ENCODE results near the gene CA10. TPM values are rescaled to one million over a fixed set of nuclear protein-coding genes. Genes with fewer than 3 reads are reported as not detected.

CA10 gene
- total and polyA plus RNA-seq, 2 donors (not counting 1 experiment from before 2014, with no cell fraction given) = not detected

GRCh38 chr17:52106072-52106471, 52.4 kb downstream of the CA10 start:
- ChIA-PET POLR2A (no interaction called here), CTCF (interaction anchor here (0.6 to 1.3 kb wide), 2 partner anchors 497 to 807 kb away, joined by 3 read pairs; no protein-coding TSS in a partner anchor)
- WGBS (ENCODE audit: insufficient coverage) = 83% methylated on average over 7 of the region's 8 CpGs
- H3K4me2 ChIP-seq (replicated peaks; ENCODE audit: low read depth, low read length, poor library complexity, severe bottlenecking) = no peak overlapping the region
- ATAC-seq (ENCODE audit: low read depth) (no peak), DNase-seq (no peak)
- H4K20me1 ChIP-seq (ENCODE audit: control insufficient read depth, insufficient read depth, low read length, poor library complexity, severe bottlenecking) = no peaks in the 10 kb centered on the region
- H3K9ac ChIP-seq (ENCODE audit: low read length) = no peak overlapping the region
- Mint-ChIP-seq H3K27ac (no peak overlapping the region), H3K27me3 (no peaks in the 10 kb centered on the region), H3K4me3 (no peak overlapping the region), H3K9me3 (ENCODE audit: insufficient read depth) (no peaks in the 10 kb centered on the region), H3K4me1 (no peaks in the 10 kb centered on the region)
- H3K9me3 ChIP-seq (ENCODE audit: control extremely low read depth in 1 of 3, control insufficient read depth in 2 of 3, insufficient read depth in 1 of 3, low read length in 2 of 3) = no peaks in the 10 kb centered on the region
- H2AFZ ChIP-seq (ENCODE audit: insufficient read depth, low read depth, low read length, poor library complexity, severe bottlenecking) = no peak overlapping the region
- intact Hi-C loops (cut with micrococcal nuclease) = no loop called here
- H3K27me3 ChIP-seq (replicated peaks in 1 of 4; ENCODE audit: control extremely low read depth in 1 of 4, control insufficient read depth in 3 of 4, insufficient read depth in 4 of 4, low read length in 3 of 4) = no peaks in the 10 kb centered on the region
- H3K79me2 ChIP-seq (ENCODE audit: control insufficient read depth, insufficient read depth, low read length) = no peaks in the 10 kb centered on the region
- TF ChIP-seq EZH2 (IDR thresholded peaks at IDR 0.05; ENCODE audit: borderline replicate concordance, insufficient read depth, low read depth, low read length, poor library complexity, severe bottlenecking) = no peak
- TF ChIP-seq CTCF (IDR thresholded peaks at IDR 0.05) = no peak
- H3K27ac ChIP-seq (ENCODE audit: low read length in 2 of 2) = no peak overlapping the region
- H3K4me3 ChIP-seq (ENCODE audit: control extremely low read depth in 1 of 5, extremely low read depth in 1 of 5, insufficient read depth in 1 of 5, low read depth in 2 of 5, low read length in 4 of 5) = no peak overlapping the region
- no peaks in the 10 kb centered on the region for H3K4me1 ChIP-seq (ENCODE audit: control insufficient read depth in 2 of 2, insufficient read depth in 2 of 2, low read length in 2 of 2)
- no peaks in the 10 kb centered on the region for H3K36me3 ChIP-seq (replicated peaks in 1 of 2; ENCODE audit: control extremely low read depth in 1 of 2, control insufficient read depth in 1 of 2, extremely low read depth in 1 of 2, insufficient read depth in 2 of 2, low read length in 1 of 2)

- Histone ChIP-seq H4K20me1 (ENCODE audit: control insufficient read depth, insufficient read depth, low read length, poor library complexity, severe bottlenecking) (no peaks in the 10 kb centered on the region), H3K9me3 (ENCODE audit: control extremely low read depth in 1 of 3, control insufficient read depth in 2 of 3, insufficient read depth in 1 of 3, low read length in 2 of 3) (no peaks in the 10 kb centered on the region), H3K36me3 (replicated peaks in 1 of 2; ENCODE audit: control extremely low read depth in 1 of 2, control insufficient read depth in 1 of 2, extremely low read depth in 1 of 2, insufficient read depth in 2 of 2, low read length in 1 of 2) (no peaks in the 10 kb centered on the region), H3K9ac (ENCODE audit: low read length) (no peak overlapping the region), H3K27ac (ENCODE audit: low read length in 2 of 2) (no peak overlapping the region), H3K4me2 (replicated peaks; ENCODE audit: low read depth, low read length, poor library complexity, severe bottlenecking) (no peak overlapping the region), H3K79me2 (ENCODE audit: control insufficient read depth, insufficient read depth, low read length) (no peaks in the 10 kb centered on the region), H3K4me3 (ENCODE audit: control extremely low read depth in 1 of 5, extremely low read depth in 1 of 5, insufficient read depth in 1 of 5, low read depth in 2 of 5, low read length in 4 of 5) (no peak overlapping the region), H3K27me3 (replicated peaks in 1 of 4; ENCODE audit: control extremely low read depth in 1 of 4, control insufficient read depth in 3 of 4, insufficient read depth in 4 of 4, low read length in 3 of 4) (no peaks in the 10 kb centered on the region), H2AFZ (ENCODE audit: insufficient read depth, low read depth, low read length, poor library complexity, severe bottlenecking) (no peak overlapping the region), H3K4me1 (ENCODE audit: control insufficient read depth in 2 of 2, insufficient read depth in 2 of 2, low read length in 2 of 2) (no peaks in the 10 kb centered on the region)
- TF ChIP-seq EZH2 (IDR thresholded peaks at IDR 0.05; ENCODE audit: borderline replicate concordance, insufficient read depth, low read depth, low read length, poor library complexity, severe bottlenecking) (no peak), CTCF (IDR thresholded peaks at IDR 0.05) (no peak)
- ChIA-PET POLR2A (no interaction called here), CTCF (interaction anchor here (1.3 kb wide), 1 partner anchor 807 kb away, joined by 3 read pairs; no protein-coding TSS in a partner anchor)
- WGBS (ENCODE audit: insufficient coverage) = no CpG with 5 or more reads among the region's 1 CpG
- H3K27ac Mint-ChIP-seq = no peak overlapping the region
- H3K9me3 Mint-ChIP-seq (ENCODE audit: insufficient read depth) = no peaks in the 10 kb centered on the region
- no peak for ATAC-seq (ENCODE audit: low read depth)
- no peaks in the 10 kb centered on the region for H3K4me1 Mint-ChIP-seq
- intact Hi-C loops (cut with micrococcal nuclease) = no loop called here
- DNase-seq = no peak
- H3K27me3 Mint-ChIP-seq = no peaks in the 10 kb centered on the region
- no peak overlapping the region for H3K4me3 Mint-ChIP-seq
Measured at GRCh38 chr17:52105591-52105990, 52.9 kb downstream of the CA10 start.
